GM19438 (cell line): ENCODE data around the gene RPS27A.
A peak's percentile ranks its signal among the peaks of the same experiment; 100 is the strongest.
"Not testable (repeated sequence)": the region's sequence is repeated elsewhere in the genome, so short reads cannot be mapped to it uniquely, and the experiment has no call there.

Source experiments
- ATAC-seq: cut with Tn5 transposase; IDR thresholded peaks from one replicate; pipeline ENCODE4 v1.9.1; 2021; ENCODE audit warnings: low read depth; ENCODE audit not compliant: unreplicated experiment

The RPS27A gene

GRCh38 chr2:55232084-55232862, at the start of gene RPS27A, which contains the start of gene CLHC1:
TSS of gene RPS27A (plus strand) at chr2:55232688. CDS start at chr2:55232825, 137 bp downstream.
TSS of gene CLHC1 (minus strand) at chr2:55232293. CDS start at chr2:55222411, 9,882 bp downstream.
- ATAC-seq: peak; percentile 88

GRCh38 chr2:55186837-55187236, 45.7 kb upstream of the RPS27A start:
- not testable (repeated sequence) for ATAC-seq

- not testable (repeated sequence) for ATAC-seq
Observed at GRCh38 chr2:55191888-55192287, 40.6 kb upstream of the RPS27A start.

- no peak for ATAC-seq
Observed at GRCh38 chr2:55196526-55196925, 36.0 kb upstream of the RPS27A start.

- ATAC-seq: no peak
Observed at GRCh38 chr2:55200416-55200815, 32.1 kb upstream of the RPS27A start.

GRCh38 chr2:55204536-55204935, 28.0 kb upstream of the RPS27A start:
- ATAC-seq: no peak

GRCh38 chr2:55204950-55205349, 27.5 kb upstream of the RPS27A start:
- ATAC-seq: no peak

- no peak for ATAC-seq
Observed at GRCh38 chr2:55213822-55214221, 18.7 kb upstream of the RPS27A start.

- no peak for ATAC-seq
Observed at GRCh38 chr2:55223958-55224760, 8.3 kb upstream of the RPS27A start.

GRCh38 chr2:55224761-55225261, 7.7 kb upstream of the RPS27A start:
- ATAC-seq: no peak

GRCh38 chr2:55225481-55226020, 6.9 kb upstream of the RPS27A start:
- ATAC-seq: no peak

- ATAC-seq: not testable (repeated sequence)
Observed at GRCh38 chr2:55227437-55228225, 4.9 kb upstream of the RPS27A start.

GRCh38 chr2:55228226-55228563, 4.3 kb upstream of the RPS27A start:
- no peak for ATAC-seq

- ATAC-seq: no peak
Observed at GRCh38 chr2:55229221-55229620, 3.3 kb upstream of the RPS27A start.

- ATAC-seq: no peak
Observed at GRCh38 chr2:55230551-55230950, 1.9 kb upstream of the RPS27A start.

- no peak for ATAC-seq
Observed at GRCh38 chr2:55231546-55232083, 873 bp upstream of the RPS27A start.

GRCh38 chr2:55232863-55233657, 572 bp downstream of the RPS27A start:
- no peak for ATAC-seq

GRCh38 chr2:55233658-55233940, 1.1 kb downstream of the RPS27A start:
- no peak for ATAC-seq

- no peak for ATAC-seq
Observed at GRCh38 chr2:55235724-55236538, 3.4 kb downstream of the RPS27A start.
